Posterior vena cava (tissue), 2 donors: Measurements from ENCODE around the gene PLCD3. TPM values are rescaled to one million over a fixed set of nuclear protein-coding genes. Genes with fewer than 3 reads are reported as not detected.

Experiments
- DNase-seq: peaks from one replicate; pipeline ENCODE4 v3.0.0-alpha.2; 2020; ENCODE audit warnings: low spot score
- intact Hi-C, 2 donors: fragments of 100-400 bp; cut with DNase I; formaldehyde crosslinking; loops; one replicate each; pipeline versions ENCODE4 v1.14.1 to v1.14.2; 2022 to 2023
- total RNA-seq, 2 donors: library from RNA; stranded (reverse); fragmentation: NEBNext Ultra II Directional; extraction: Animal tissue kit (Norgen Biotek cat#: 25700); gene quantifications; one replicate each; pipeline ENCODE4 v1.2.1, GENCODE V29; 2021
- donor health status: DM: yes; HTN: yes; CAD: no.
- donor health status: DM: yes; HTN: yes; CAD: no.

PLCD3 gene
- total RNA-seq, 2 donors from 2014 or later: 69.3 to 74.2 TPM

GRCh38 chr17:45096926-45097325 lies 35.4 kb downstream of the PLCD3 start:
- no peak for DNase-seq
- intact Hi-C loops: no loop called here

- DNase-seq: no peak
- intact Hi-C loops: no loop called here
These were observed 36.2 kb downstream of the PLCD3 start for GRCh38 chr17:45096141-45096540.

DNA sequence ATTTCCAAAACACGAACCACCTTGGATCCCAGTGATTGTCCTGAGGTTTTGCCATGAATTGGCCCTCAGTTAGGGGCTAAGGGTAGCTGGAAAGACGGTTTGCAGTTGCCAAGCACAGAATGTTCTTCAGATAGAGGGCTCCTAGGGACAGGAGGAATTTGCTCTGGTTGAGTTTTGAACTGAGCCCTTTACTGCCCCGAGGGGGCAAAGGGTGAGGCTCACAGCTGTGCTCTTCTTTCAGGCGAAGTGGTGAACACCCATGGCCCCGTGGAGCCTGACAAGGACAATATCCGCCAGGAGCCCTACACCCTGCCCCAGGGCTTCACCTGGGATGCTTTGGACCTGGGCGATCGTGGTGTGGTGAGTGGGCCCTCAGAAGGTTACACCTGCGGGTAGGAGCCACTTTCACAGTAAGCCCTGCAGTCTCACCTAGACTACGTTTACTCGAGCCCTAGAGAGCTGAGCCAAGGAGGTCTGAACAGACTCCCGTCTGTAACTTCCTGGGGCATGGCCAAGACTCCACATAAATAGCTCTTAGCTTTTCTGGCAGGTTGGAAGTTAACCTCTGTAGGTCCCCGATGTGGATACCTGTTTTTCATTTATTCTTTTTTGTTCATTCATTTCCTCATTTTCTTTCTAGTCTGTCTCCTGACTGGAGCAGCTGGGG lies 38.7 kb downstream of the PLCD3 start:
- no peak for DNase-seq
- intact Hi-C loops: no loop called here

DNA sequence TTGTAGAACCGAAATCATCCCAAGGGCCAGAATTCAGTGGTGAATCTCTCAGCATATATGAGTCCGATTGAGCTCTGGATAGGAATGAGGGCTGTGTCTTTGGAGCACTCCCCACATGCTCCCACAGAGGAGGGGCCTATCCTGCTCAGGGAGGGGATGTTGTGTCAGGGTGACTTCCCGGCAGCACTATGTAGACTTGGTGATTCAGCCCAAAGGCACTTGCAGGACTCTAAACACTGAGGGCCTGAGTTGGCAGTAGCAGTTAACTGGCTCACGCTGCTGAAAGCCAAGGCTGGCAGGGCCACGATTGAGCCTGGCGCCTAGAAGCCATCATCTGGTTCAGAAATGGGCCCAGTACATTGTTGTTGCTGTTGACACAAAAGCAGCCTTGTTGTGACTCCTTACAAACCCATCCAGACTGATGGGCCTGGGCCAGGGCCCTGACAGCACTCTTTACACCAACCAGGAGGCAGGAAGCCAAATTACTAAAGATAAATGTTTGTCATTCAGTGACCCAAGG lies 39.3 kb downstream of the PLCD3 start:
- intact Hi-C loops: no loop called here
- DNase-seq: peak; percentile 95

DNA sequence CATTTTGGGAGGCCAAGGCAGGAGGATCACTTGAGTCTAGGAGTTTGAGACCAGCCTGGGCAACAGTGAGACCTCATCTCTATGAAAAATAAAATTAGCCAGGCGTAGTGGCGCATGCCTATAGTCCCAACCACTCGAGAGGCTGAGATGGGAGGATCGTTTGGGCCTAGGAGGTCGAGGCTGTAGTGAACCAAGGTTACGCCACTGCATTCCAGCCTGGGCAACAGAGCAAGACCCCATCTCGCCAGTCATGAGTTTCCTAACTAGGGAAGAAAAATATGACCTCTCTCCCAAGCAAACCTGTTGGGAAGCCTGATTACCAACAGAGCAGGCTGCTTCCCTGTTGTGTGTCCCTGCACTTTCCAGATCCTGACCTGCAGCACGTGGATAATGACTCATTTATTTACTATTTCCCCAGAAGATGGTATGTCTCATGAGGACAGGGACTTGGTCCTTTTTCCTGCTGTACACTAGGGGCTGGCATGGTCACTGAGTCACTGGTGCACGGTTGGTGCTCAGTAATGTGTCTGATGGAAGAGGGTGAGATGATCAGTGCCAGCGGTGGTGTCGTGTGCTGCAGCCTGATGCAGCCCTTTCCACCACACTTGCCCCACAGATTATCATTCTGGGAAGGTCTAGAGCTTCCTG lies 40.4 kb downstream of the PLCD3 start:
- DNase-seq: peak; percentile 24
- intact Hi-C loops: no loop called here

GRCh38 chr17:45090711-45091110 lies 41.6 kb downstream of the PLCD3 start:
- DNase-seq: no peak
- intact Hi-C loops: no loop called here

DNA sequence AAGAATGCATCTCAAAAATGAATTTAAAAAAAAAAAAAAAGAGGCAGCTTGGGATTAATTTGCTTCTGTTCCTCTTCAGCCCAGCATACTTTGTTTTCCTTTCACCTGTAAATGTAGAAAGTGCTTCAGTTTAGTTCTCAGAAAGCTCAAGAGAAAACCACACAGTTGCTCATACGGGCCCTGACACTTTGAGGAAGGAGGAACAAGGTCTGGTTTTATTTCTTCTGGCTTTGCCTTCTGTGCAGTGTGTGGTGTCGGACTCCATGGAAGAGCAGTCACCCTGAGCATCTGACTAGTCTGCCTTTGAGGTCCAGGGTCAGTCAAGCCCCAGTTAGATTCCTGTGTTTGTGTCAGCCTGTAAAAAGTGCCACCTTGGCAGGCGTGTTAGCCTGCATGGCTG lies 43.6 kb downstream of the PLCD3 start:
- intact Hi-C loops: no loop called here
- DNase-seq: no peak

GRCh38 chr17:45087978-45088377 lies 44.3 kb downstream of the PLCD3 start:
- intact Hi-C loops: no loop called here
- DNase-seq: peak; percentile 53

GRCh38 chr17:45087504-45087975 lies 44.8 kb downstream of the PLCD3 start:
- intact Hi-C loops: no loop called here
- peak; percentile 34 for DNase-seq

DNA sequence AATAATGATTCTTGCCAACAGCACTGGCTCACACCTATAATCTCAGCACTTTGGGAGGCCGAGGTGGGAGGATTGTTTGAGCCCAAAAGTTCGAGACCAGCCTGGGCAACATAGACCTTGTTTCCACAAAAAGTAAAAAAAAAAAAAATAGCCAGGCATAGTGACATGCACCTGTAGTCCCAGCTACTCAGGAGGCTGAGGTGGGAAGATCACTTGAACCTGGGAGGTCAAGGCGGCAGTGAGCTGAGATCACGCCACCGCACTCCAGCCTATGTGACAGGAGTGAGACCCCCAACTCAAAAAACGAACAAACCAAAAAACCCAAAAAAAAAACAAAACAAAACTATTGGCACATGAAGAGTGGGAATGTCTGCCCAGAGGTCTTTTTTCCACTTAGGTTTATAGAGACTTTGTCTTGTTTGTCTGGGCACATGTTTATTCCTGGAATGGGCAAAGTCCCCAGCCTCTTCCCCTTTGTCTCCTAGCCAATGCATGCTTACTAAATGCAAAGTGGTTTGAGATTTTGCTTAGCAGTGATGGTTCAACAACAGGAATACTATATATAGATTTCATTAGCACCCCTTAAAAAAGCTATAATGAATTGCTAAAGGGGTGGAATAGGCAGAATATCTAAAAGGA lies 45.3 kb downstream of the PLCD3 start:
- DNase-seq: peak; percentile 55
- intact Hi-C loops: no loop called here

DNA sequence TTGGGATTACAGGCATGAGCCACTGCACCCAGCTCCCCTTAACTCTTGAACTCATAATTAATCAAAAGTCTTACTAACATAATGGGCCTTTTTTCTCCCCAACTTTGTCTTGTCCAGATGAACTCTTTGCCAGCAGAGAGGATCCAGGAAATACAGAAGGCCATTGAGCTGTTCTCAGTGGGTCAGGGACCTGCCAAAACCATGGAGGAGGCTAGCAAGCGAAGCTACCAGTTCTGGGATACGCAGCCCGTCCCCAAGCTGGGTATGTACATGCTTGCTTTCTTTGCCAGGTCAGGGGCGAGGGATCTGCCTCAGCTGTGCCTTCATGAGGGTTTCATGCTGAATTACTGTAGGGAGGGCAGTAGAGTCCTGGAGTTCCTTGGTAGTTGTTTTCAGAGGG lies 45.9 kb downstream of the PLCD3 start:
- DNase-seq: no peak
- intact Hi-C loops: no loop called here

GRCh38 chr17:45081047-45081703 lies 51.1 kb downstream of the PLCD3 start:
- intact Hi-C loops: no loop called here
- peak; percentile 67 for DNase-seq

GRCh38 chr17:45077643-45078042 lies 54.7 kb downstream of the PLCD3 start:
- intact Hi-C loops: no loop called here
- peak; percentile 7 for DNase-seq

GRCh38 chr17:45073414-45074070 lies 58.8 kb downstream of the PLCD3 start:
- DNase-seq: peak; percentile 34
- intact Hi-C loops: no loop called here

DNA sequence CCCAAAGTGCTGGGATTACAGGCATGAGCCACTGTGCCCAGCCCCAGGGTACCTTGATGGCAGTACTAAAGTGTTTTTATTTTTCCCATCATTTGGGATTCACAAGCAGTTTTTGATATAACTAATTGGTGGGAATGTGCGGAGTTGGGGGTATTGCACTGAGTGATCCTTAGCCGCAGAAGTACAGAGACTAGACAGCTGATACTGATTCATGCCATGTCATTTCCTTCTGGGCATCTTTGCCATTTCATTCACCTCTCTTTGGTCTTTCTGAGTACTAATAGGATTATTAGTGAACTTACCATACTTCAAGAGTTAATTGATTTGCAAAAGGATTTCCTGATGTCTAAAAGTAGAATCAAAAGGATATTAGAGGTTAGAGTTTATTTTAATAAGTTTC lies 61.5 kb downstream of the PLCD3 start:
- intact Hi-C loops: no loop called here
- DNase-seq: no peak

- intact Hi-C loops: no loop called here
- DNase-seq: no peak
These were observed 62.3 kb downstream of the PLCD3 start for GRCh38 chr17:45070001-45070400.

GRCh38 chr17:45067637-45068036 lies 64.7 kb downstream of the PLCD3 start:
- intact Hi-C loops: no loop called here
- DNase-seq: no peak

GRCh38 chr17:45063198-45063597 lies 69.1 kb downstream of the PLCD3 start:
- intact Hi-C loops: no loop called here
- DNase-seq: no peak

DNA sequence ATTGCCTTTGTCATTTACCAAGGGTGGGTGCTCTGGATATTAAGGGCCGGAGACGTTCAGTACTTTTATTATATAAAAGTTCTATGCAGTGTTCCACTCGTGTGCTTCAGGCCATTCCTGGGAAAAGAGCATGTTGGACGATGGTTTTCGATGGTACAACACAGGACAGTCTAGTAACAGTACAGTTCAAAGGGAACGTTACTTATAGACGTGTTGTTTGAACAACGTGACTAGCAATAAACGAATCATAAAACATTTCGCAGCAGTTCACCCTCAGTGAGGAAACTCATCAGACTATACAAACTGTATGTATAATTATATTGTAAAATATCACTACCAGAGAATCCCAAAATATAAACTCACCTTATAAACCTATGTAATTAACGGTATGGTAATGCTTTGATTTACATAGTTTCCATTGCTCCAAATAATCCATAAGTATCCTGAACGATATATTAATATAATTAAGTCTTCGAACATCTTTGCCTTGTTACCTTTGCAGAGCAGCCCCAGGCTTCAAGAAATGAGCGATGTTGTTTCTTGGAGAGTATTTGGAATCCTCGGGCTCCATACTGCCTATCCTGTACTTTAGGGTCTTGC lies 70.6 kb downstream of the PLCD3 start:
- intact Hi-C loops: no loop called here
- no peak for DNase-seq
